ENCODE data around the gene KLC3.

The KLC3 gene

DNA sequence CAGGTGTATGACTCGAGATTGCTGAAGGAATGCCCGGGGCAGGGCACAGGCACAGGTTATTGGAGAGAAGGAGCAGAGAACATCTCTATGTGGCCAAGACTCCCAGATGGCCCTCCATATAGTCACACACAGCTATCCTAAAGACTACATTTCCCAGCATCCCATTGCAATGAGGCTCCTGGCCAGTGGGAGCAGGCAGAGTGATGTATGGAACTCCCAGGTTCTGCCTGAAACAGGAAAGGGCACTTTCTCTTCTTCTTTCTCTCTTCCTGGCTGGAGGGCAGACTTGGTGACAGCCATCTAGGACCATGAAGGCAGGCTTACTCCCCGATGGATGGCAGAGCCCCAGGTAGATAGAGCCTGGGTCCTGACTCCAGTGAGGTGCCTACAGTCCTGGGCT, 50.8 kb downstream of the KLC3 start:
- Histone ChIP-seq H3K9me3 (replicated peaks; ENCODE audit: low read length) (no peaks in the 10 kb centered on the region), H3K4me1 (ENCODE audit: control insufficient read depth, insufficient read depth, low read length) (no peaks in the 10 kb centered on the region), H3K4me2 (ENCODE audit: low read length) (no peak overlapping the region), H3K4me3 (ENCODE audit: low read length) (no peak overlapping the region), H3K27me3 (ENCODE audit: control insufficient read depth, insufficient read depth, low read length) (no peaks in the 10 kb centered on the region), H3K9ac (ENCODE audit: low read depth, low read length) (no peak overlapping the region), H3K36me3 (ENCODE audit: insufficient read depth, low read length) (peaks cover 7% of the 10 kb centered on the region)

- Histone ChIP-seq H3K4me1 (ENCODE audit: control insufficient read depth, insufficient read depth, low read length) (no peaks in the 10 kb centered on the region), H3K9ac (ENCODE audit: low read depth, low read length) (no peak overlapping the region), H3K4me3 (ENCODE audit: low read length) (no peak overlapping the region), H3K4me2 (ENCODE audit: low read length) (no peak overlapping the region), H3K36me3 (ENCODE audit: insufficient read depth, low read length) (peaks cover 7% of the 10 kb centered on the region), H3K9me3 (replicated peaks; ENCODE audit: low read length) (no peaks in the 10 kb centered on the region), H3K27me3 (ENCODE audit: control insufficient read depth, insufficient read depth, low read length) (no peaks in the 10 kb centered on the region)
These were observed 51.5 kb downstream of the KLC3 start for GRCh38 chr19:45391871-45392665.

GRCh38 chr19:45395821-45396617, 55.5 kb downstream of the KLC3 start:
- H3K36me3 ChIP-seq (ENCODE audit: insufficient read depth, low read length), result peaks cover 7% of the 10 kb centered on the region
- no peak overlapping the region for H3K4me3 ChIP-seq (ENCODE audit: low read length)
- H3K9me3 ChIP-seq (replicated peaks; ENCODE audit: low read length), result no peaks in the 10 kb centered on the region
- H3K4me1 ChIP-seq (ENCODE audit: control insufficient read depth, insufficient read depth, low read length), result peaks cover 7% of the 10 kb centered on the region
- no peaks in the 10 kb centered on the region for H3K27me3 ChIP-seq (ENCODE audit: control insufficient read depth, insufficient read depth, low read length)
- H3K4me2 ChIP-seq (ENCODE audit: low read length), result no peak overlapping the region
- H3K9ac ChIP-seq (ENCODE audit: low read depth, low read length), result no peak overlapping the region

GRCh38 chr19:45400192-45400591, 59.6 kb downstream of the KLC3 start:
- Histone ChIP-seq H3K4me1 (ENCODE audit: control insufficient read depth, insufficient read depth, low read length) (peaks cover 38% of the 10 kb centered on the region), H3K4me2 (ENCODE audit: low read length) (no peak overlapping the region), H3K4me3 (ENCODE audit: low read length) (no peak overlapping the region), H3K9ac (ENCODE audit: low read depth, low read length) (no peak overlapping the region), H3K36me3 (ENCODE audit: insufficient read depth, low read length) (no peaks in the 10 kb centered on the region), H3K9me3 (replicated peaks; ENCODE audit: low read length) (no peaks in the 10 kb centered on the region), H3K27me3 (ENCODE audit: control insufficient read depth, insufficient read depth, low read length) (no peaks in the 10 kb centered on the region)
